CD4-positive, CD25-positive, alpha-beta regulatory T cell (primary cell): ENCODE measurements around the gene EIF2B4. TPM values are rescaled to one million over a fixed set of nuclear protein-coding genes. Genes with fewer than 3 reads are reported as not detected.
A peak's percentile ranks its signal among the peaks of the same experiment; 100 is the strongest.

Experiments
- ATAC-seq, 2 donors: fragments of 150-1000 bp; cut with Tn5 transposase; one replicate each; pipeline ENCODE4 v1.10.0; 2021; ENCODE audit warnings: low read depth in 2 of 2, moderate number of reproducible peaks in 2 of 2, moderate library complexity in 1 of 2
- DNase-seq, 3 donors: peaks; one replicate each; pipeline versions ENCODE4 v3.0.0 to v3.0.0-alpha.2; 2012 to 2022; ENCODE audit warnings: mixed read lengths in 1 of 3
- H3K27ac ChIP-seq: one replicate; pipeline ENCODE4 v1.7.0; 2013; ENCODE audit warnings: mild to moderate bottlenecking, low read length; ENCODE audit not compliant: insufficient read depth, poor library complexity, severe bottlenecking
- H3K27me3 ChIP-seq: one replicate; pipeline ENCODE4 v1.7.0; 2013; ENCODE audit warnings: low read length; ENCODE audit not compliant: control insufficient read depth, insufficient read depth
- H3K36me3 ChIP-seq: one replicate; pipeline ENCODE4 v1.7.0; 2013; ENCODE audit warnings: mild to moderate bottlenecking, low read length, moderate library complexity; ENCODE audit not compliant: control insufficient read depth, insufficient read depth
- H3K4me1 ChIP-seq: 2 replicates; pipeline ENCODE4 v1.7.0; 2013; ENCODE audit warnings: mild to moderate bottlenecking, low read length; ENCODE audit not compliant: insufficient read depth, control insufficient read depth, poor library complexity, severe bottlenecking
- H3K4me3 ChIP-seq: one replicate; pipeline ENCODE4 v1.7.0; 2013; ENCODE audit warnings: low read depth, mild to moderate bottlenecking, low read length, moderate library complexity
- H3K9me3 ChIP-seq, 2 experiments: 1 replicate in 1 of 2; 2 replicates in 1 of 2; pipeline ENCODE4 v1.7.0; 2013; ENCODE audit warnings: low read length in 2 of 2, mild to moderate bottlenecking in 1 of 2, moderate library complexity in 1 of 2; ENCODE audit not compliant: control insufficient read depth in 2 of 2
- H3K27ac Mint-ChIP-seq, 3 donors: one replicate each; pipeline ENCODE4 v1.8.0; 2020 to 2022; ENCODE audit warnings: mild to moderate bottlenecking in 3 of 3, mixed read lengths in 3 of 3, moderate library complexity in 2 of 3
- H3K27me3 Mint-ChIP-seq: one replicate; pipeline ENCODE4 v1.8.0; 2022; ENCODE audit warnings: mild to moderate bottlenecking, mixed read lengths
- H3K36me3 Mint-ChIP-seq: one replicate; pipeline ENCODE4 v1.8.0; 2020; ENCODE audit warnings: mixed read lengths
- H3K4me1 Mint-ChIP-seq, 4 donors: one replicate each; pipeline ENCODE4 v1.8.0; 2020 to 2022; ENCODE audit warnings: mixed read lengths in 4 of 4, mild to moderate bottlenecking in 1 of 4
- H3K4me3 Mint-ChIP-seq, 4 donors: one replicate each; pipeline ENCODE4 v1.8.0; 2020 to 2022; ENCODE audit warnings: mild to moderate bottlenecking in 4 of 4, mixed read lengths in 4 of 4, moderate library complexity in 3 of 4
- H3K9me3 Mint-ChIP-seq, 7 donors: one replicate each; pipeline ENCODE4 v1.8.0; 2020 to 2022; ENCODE audit warnings: mixed read lengths in 7 of 7, mild to moderate bottlenecking in 3 of 7, moderate library complexity in 2 of 7
- polyA plus RNA-seq, 4 donors: library from polyadenylated mRNA; unstranded; fragments of 300-500 nt; fragmentation: Illumina TruSeq; gene quantifications; one replicate each; pipeline ENCODE4 v1.2.3, GENCODE V29; 2021
- total RNA-seq: library from RNA; stranded (reverse); gene quantifications from one replicate; pipeline ENCODE4 v1.2.3, GENCODE V29; 2022

Gene EIF2B4
- total and polyA plus RNA-seq, 5 donors from 2014 or later, result 27.3 to 38.8 (median 33.8) TPM

DNA sequence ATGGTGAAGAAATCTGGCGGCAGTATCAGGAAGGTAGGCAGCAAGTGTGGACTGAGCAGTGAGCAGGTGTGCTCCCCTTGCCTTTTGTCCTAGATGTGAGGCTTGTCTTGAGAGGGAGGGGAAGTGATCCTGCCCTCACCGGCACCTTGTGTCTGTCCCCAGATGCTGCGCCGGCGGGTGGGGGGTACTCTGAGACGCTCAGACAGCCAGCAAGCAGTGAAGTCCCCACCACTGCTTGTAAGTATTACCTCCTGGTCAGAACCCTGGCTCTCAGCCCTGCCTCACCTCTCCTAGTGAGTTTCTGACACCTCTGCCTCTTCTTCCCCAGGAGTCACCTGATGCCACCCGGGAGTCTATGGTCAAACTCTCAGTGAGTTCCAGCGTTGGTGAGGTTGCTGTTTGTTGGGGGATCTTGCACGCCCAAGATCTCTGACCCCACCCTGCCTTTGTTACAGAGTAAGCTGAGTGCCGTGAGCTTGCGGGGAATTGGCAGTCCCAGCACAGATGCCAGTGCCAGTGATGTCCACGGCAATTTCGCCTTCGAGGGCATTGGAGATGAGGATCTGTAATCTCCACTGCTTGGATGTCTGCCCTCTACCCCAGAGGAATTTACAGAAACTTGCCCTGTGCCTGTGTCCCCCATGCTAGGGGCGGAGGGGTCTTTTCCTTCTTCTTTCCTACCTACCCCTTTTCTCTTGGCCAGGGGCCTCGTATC is 6.2 kb upstream of the EIF2B4 start:
- Histone ChIP-seq H3K9me3 (no peaks in the 10 kb centered on the region), H3K4me3 (no peak overlapping the region), H3K27me3 (no peaks in the 10 kb centered on the region), H3K36me3 (peaks cover 52% of the 10 kb centered on the region), H3K4me1 (peaks cover 35% of the 10 kb centered on the region), H3K27ac (no peak overlapping the region)
- peaks cover 24% of the 10 kb centered on the region for H3K36me3 Mint-ChIP-seq
- H3K4me3 Mint-ChIP-seq, result peak overlapping the region in 1 of 4 donors; percentile 87
- peak overlapping the region in 1 of 3 donors; percentile 51 for H3K27ac Mint-ChIP-seq
- DNase-seq, result no peak
- peaks cover 7 to 53% (median 42%) of the 10 kb centered on the region in 4 donors for H3K4me1 Mint-ChIP-seq
- H3K27me3 Mint-ChIP-seq, result no peaks in the 10 kb centered on the region
- ATAC-seq, result no peak
- no peaks in the 10 kb centered on the region for H3K9me3 Mint-ChIP-seq

GRCh38 chr2:27375513-27376099 is 5.5 kb upstream of the EIF2B4 start:
- Histone ChIP-seq H3K4me1 (peaks cover 34% of the 10 kb centered on the region), H3K27me3 (no peaks in the 10 kb centered on the region), H3K4me3 (no peak overlapping the region), H3K36me3 (peaks cover 52% of the 10 kb centered on the region), H3K9me3 (no peaks in the 10 kb centered on the region), H3K27ac (no peak overlapping the region)
- peak overlapping the region in 2 of 3 donors; percentile 17 to 51 for H3K27ac Mint-ChIP-seq
- peaks cover 7 to 49% (median 39%) of the 10 kb centered on the region in 4 donors for H3K4me1 Mint-ChIP-seq
- H3K9me3 Mint-ChIP-seq, result no peaks in the 10 kb centered on the region
- no peak for ATAC-seq
- H3K27me3 Mint-ChIP-seq, result no peaks in the 10 kb centered on the region
- no peak for DNase-seq
- peaks cover 24% of the 10 kb centered on the region for H3K36me3 Mint-ChIP-seq
- peak overlapping the region in 2 of 4 donors; percentile 78 to 87 for H3K4me3 Mint-ChIP-seq

GRCh38 chr2:27373567-27373966 is 3.4 kb upstream of the EIF2B4 start:
- H3K27ac ChIP-seq, result no peak overlapping the region
- ATAC-seq (no peak), DNase-seq (no peak)
- H3K4me1 Mint-ChIP-seq, result peaks cover 3 to 46% (median 35%) of the 10 kb centered on the region in 4 donors
- peak overlapping the region in 3 of 4 donors; percentile 36 to 77 (median 77) for H3K4me3 Mint-ChIP-seq
- peaks cover 52% of the 10 kb centered on the region for H3K36me3 ChIP-seq
- peaks cover 28% of the 10 kb centered on the region for H3K36me3 Mint-ChIP-seq
- no peaks in the 10 kb centered on the region for H3K27me3 ChIP-seq
- peak overlapping the region in 1 of 3 donors; percentile 56 for H3K27ac Mint-ChIP-seq
- H3K9me3 Mint-ChIP-seq, result no peaks in the 10 kb centered on the region
- H3K4me1 ChIP-seq, result peaks cover 31% of the 10 kb centered on the region
- no peak overlapping the region for H3K4me3 ChIP-seq
- H3K27me3 Mint-ChIP-seq, result no peaks in the 10 kb centered on the region
- no peaks in the 10 kb centered on the region for H3K9me3 ChIP-seq

GRCh38 chr2:27372937-27373336 is 2.8 kb upstream of the EIF2B4 start:
- ATAC-seq (no peak), DNase-seq (peak in 1 of 3 donors; percentile 69)
- H3K9me3 Mint-ChIP-seq, result no peaks in the 10 kb centered on the region
- H3K4me1 ChIP-seq, result peaks cover 31% of the 10 kb centered on the region
- H3K9me3 ChIP-seq, result no peaks in the 10 kb centered on the region
- no peaks in the 10 kb centered on the region for H3K27me3 ChIP-seq
- H3K4me1 Mint-ChIP-seq, result peaks cover 3 to 50% (median 38%) of the 10 kb centered on the region in 4 donors
- H3K4me3 Mint-ChIP-seq, result peak overlapping the region; percentile 58 to 100 (median 88)
- no peaks in the 10 kb centered on the region for H3K27me3 Mint-ChIP-seq
- peaks cover 52% of the 10 kb centered on the region for H3K36me3 ChIP-seq
- H3K27ac ChIP-seq, result no peak overlapping the region
- peak overlapping the region; percentile 50 for H3K4me3 ChIP-seq
- peaks cover 28% of the 10 kb centered on the region for H3K36me3 Mint-ChIP-seq
- peak overlapping the region in 2 of 3 donors; percentile 44 to 78 for H3K27ac Mint-ChIP-seq

- H3K36me3 ChIP-seq, result peaks cover 51% of the 10 kb centered on the region
- Mint-ChIP-seq H3K36me3 (peaks cover 29% of the 10 kb centered on the region), H3K27me3 (no peaks in the 10 kb centered on the region)
These were observed 880 bp upstream of the EIF2B4 start for GRCh38 chr2:27370816-27371620.

DNA sequence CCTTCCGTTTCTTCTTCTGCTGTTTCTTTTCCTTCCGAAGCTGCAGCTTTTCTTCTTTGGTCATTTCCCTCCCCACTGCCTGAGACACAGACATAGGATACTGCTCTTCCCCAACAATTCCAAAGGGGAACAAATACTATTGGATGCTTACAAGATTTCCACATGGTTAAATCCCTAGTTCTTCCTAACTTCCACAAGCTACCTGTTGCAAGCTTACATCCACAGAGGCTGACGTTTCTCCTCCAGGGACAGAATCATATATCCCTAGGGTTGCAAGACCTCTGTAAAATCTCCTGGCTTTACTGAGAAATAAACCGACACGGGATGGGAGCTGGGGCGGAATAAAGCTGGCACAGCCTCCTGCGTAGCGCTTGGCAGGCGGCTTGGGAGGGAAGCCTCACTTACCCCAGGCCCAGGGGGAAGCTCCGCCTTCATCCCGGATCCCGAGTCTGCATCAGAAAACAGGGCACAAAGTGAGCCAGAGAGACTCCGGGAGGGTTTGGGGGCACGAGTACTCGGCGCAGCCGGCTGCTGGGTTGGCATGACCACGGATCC is 590 bp downstream of the EIF2B4 start:
- no peak for ATAC-seq
- peaks cover 24% of the 10 kb centered on the region for H3K36me3 Mint-ChIP-seq

More at GRCh38 chr2:27370816-27371620, 880 bp upstream of the EIF2B4 start:
- Histone ChIP-seq H3K9me3 (no peaks in the 10 kb centered on the region), H3K27ac (peak overlapping the region; percentile 88), H3K4me3 (peak overlapping the region; percentile 77), H3K4me1 (peaks cover 31% of the 10 kb centered on the region), H3K27me3 (no peaks in the 10 kb centered on the region)
- Mint-ChIP-seq H3K4me1 (peaks cover 3 to 58% (median 41%) of the 10 kb centered on the region in 4 donors), H3K27ac (peak overlapping the region; percentile 94 to 98 (median 97)), H3K9me3 (no peaks in the 10 kb centered on the region), H3K4me3 (peak overlapping the region; percentile 91 to 100 (median 100))
- peak in 1 of 2 donors; percentile 0 for ATAC-seq
- DNase-seq, result peak; percentile 24 to 66 (median 28)

GRCh38 chr2:27363933-27364332 is 6.2 kb downstream of the EIF2B4 start:
- Histone ChIP-seq H3K4me1 (peaks cover 2% of the 10 kb centered on the region), H3K27me3 (no peaks in the 10 kb centered on the region), H3K27ac (no peak overlapping the region), H3K9me3 (no peaks in the 10 kb centered on the region), H3K36me3 (peaks cover 37% of the 10 kb centered on the region), H3K4me3 (no peak overlapping the region)
- no peaks in the 10 kb centered on the region for H3K27me3 Mint-ChIP-seq
- H3K36me3 Mint-ChIP-seq, result peaks cover 20% of the 10 kb centered on the region
- H3K27ac Mint-ChIP-seq, result peak overlapping the region in 1 of 3 donors; percentile 23
- no peak for DNase-seq
- H3K9me3 Mint-ChIP-seq, result peaks cover 0 to 2% (median 0%) of the 10 kb centered on the region in 7 donors
- ATAC-seq, result no peak
- H3K4me1 Mint-ChIP-seq, result peaks cover 0 to 14% (median 8%) of the 10 kb centered on the region in 4 donors
- H3K4me3 Mint-ChIP-seq, result peak overlapping the region in 1 of 4 donors; percentile 69

More for the DNA sequence above, 590 bp downstream of the EIF2B4 start:
- H3K27me3 Mint-ChIP-seq, result no peaks in the 10 kb centered on the region
- Histone ChIP-seq H3K9me3 (no peaks in the 10 kb centered on the region), H3K27ac (peak overlapping the region; percentile 88), H3K36me3 (peaks cover 46% of the 10 kb centered on the region), H3K27me3 (no peaks in the 10 kb centered on the region), H3K4me1 (peaks cover 31% of the 10 kb centered on the region), H3K4me3 (peak overlapping the region; percentile 87)
- H3K4me3 Mint-ChIP-seq, result peak overlapping the region; percentile 91 to 100 (median 99)
- H3K27ac Mint-ChIP-seq, result peak overlapping the region; percentile 93 to 95 (median 94)
- DNase-seq, result no peak
- no peaks in the 10 kb centered on the region for H3K9me3 Mint-ChIP-seq
- peaks cover 3 to 55% (median 38%) of the 10 kb centered on the region in 4 donors for H3K4me1 Mint-ChIP-seq
